HUES48 (cell line): ENCODE data around the gene MPP2.

ENCODE experiments used
- H3K27ac ChIP-seq: one replicate; pipeline ENCODE4 v1.7.0; 2013; ENCODE audit warnings: low read depth, low read length, inconsistent platforms
- H3K27me3 ChIP-seq: 2 replicates; pipeline ENCODE4 v1.6.1; 2013; ENCODE audit warnings: mild to moderate bottlenecking, low read length; ENCODE audit not compliant: control insufficient read depth, insufficient read depth
- H3K36me3 ChIP-seq: 2 replicates; pipeline ENCODE4 v1.6.1; 2013; ENCODE audit warnings: low read length; ENCODE audit not compliant: control insufficient read depth, insufficient read depth
- H3K4me1 ChIP-seq: 2 replicates; pipeline ENCODE4 v1.6.1; 2013; ENCODE audit warnings: mild to moderate bottlenecking, low read length; ENCODE audit not compliant: control insufficient read depth, insufficient read depth
- H3K4me3 ChIP-seq: 2 replicates; pipeline ENCODE4 v1.5.1; 2013; ENCODE audit warnings: mild to moderate bottlenecking, low read depth, low read length
- H3K9ac ChIP-seq: 2 replicates; pipeline ENCODE4 v1.6.1; 2013; ENCODE audit warnings: mild to moderate bottlenecking, low read depth, low read length, moderate library complexity
- H3K9me3 ChIP-seq: 2 replicates; pipeline ENCODE4 v1.6.1; 2013; ENCODE audit warnings: low read length; ENCODE audit not compliant: control insufficient read depth, insufficient read depth

The MPP2 gene

GRCh38 chr17:43829738-43830137 lies 77.6 kb downstream of the MPP2 start:
- Histone ChIP-seq H3K36me3 (no peaks in the 10 kb centered on the region), H3K9ac (no peak overlapping the region), H3K4me3 (no peak overlapping the region), H3K27me3 (peaks cover 24% of the 10 kb centered on the region), H3K9me3 (no peaks in the 10 kb centered on the region), H3K4me1 (peaks cover 9% of the 10 kb centered on the region; the same call in 1 of the 2 replicates), H3K27ac (no peak overlapping the region)

DNA sequence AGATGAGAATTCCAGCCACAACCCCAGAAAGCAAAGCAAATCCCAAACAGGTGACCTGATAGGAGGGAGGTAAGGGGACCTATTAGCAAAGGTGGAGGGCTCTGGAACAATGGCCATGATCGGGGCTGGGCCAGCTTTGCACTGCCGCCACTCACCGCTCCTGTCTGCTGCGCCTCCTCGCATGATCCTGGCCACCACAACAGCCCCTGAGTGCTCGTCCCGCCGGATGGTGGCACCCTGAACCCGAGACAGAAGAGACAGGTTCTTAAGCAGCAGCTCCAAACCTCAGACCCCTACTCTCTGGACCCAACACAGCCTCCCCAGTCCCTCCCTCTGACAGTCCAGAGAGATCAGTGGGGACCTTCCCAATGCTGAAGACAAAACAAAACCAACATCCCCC lies 79.7 kb downstream of the MPP2 start:
- H3K27me3 ChIP-seq: peaks cover 8% of the 10 kb centered on the region

DNA sequence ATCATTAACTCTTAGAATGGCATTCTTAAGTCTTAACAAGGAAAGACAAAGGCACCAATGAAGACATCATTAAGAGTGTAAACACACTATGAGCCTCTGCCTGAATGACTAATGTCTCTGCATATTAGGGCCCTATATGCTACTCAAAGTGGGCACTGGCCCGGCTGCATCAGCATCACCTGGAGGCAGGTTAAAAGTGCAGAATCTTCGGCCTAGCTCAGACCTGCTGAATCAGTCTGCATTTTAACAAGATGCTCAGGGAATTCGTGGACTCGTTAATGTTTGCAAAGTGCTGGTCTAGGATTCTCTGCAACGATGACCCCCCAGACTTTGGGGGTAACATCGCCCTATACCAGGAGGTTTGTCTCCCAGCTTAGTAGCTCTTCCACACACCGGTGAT lies 81.1 kb downstream of the MPP2 start:
- Histone ChIP-seq H3K9me3 (no peaks in the 10 kb centered on the region), H3K4me3 (no peak overlapping the region), H3K27me3 (no peaks in the 10 kb centered on the region), H3K36me3 (peaks cover 3% of the 10 kb centered on the region; the same call in 1 of the 2 replicates), H3K4me1 (0 out of 2 replicates have a peak, but pooled peaks cover 5% of the 10 kb centered on the region), H3K9ac (no peak overlapping the region), H3K27ac (no peak overlapping the region)

More for the DNA sequence above, 79.7 kb downstream of the MPP2 start:
- Histone ChIP-seq H3K4me1 (peaks cover 9% of the 10 kb centered on the region; the same call in 1 of the 2 replicates), H3K9ac (no peak overlapping the region), H3K4me3 (no peak overlapping the region), H3K9me3 (no peaks in the 10 kb centered on the region), H3K36me3 (peaks cover 3% of the 10 kb centered on the region; the same call in 1 of the 2 replicates), H3K27ac (no peak overlapping the region)

GRCh38 chr17:43825567-43825966 lies 81.8 kb downstream of the MPP2 start:
- Histone ChIP-seq H3K4me3 (no peak overlapping the region), H3K9ac (no peak overlapping the region), H3K27me3 (no peaks in the 10 kb centered on the region), H3K4me1 (0 out of 2 replicates have a peak, but pooled peaks cover 5% of the 10 kb centered on the region), H3K27ac (no peak overlapping the region), H3K36me3 (peaks cover 3% of the 10 kb centered on the region; the same call in 1 of the 2 replicates), H3K9me3 (no peaks in the 10 kb centered on the region)
